ENCODE measurements around the gene HOXC10. TPM values are rescaled to one million over a fixed set of nuclear protein-coding genes. Genes with fewer than 3 reads are reported as not detected.

Gene HOXC10
- total RNA-seq, 1 donor from 2014 or later: not detected

- intact Hi-C loops (cut with micrococcal nuclease): loop anchor here (5.0 kb wide), 1 partner anchor 34 kb away; no protein-coding TSS in a partner anchor
Measured at GRCh38 chr12:54010972-54011664, 26.2 kb downstream of the HOXC10 start.

- intact Hi-C loops (cut with micrococcal nuclease): loop anchor here (5.0 kb wide), 1 partner anchor 35 kb away; no protein-coding TSS in a partner anchor
Measured at GRCh38 chr12:54011665-54012532, 27.0 kb downstream of the HOXC10 start.

GRCh38 chr12:54012631-54013409 lies 27.9 kb downstream of the HOXC10 start:
- intact Hi-C loops (cut with micrococcal nuclease): loop anchor here (5.0 kb wide), 1 partner anchor 36 kb away; no protein-coding TSS in a partner anchor

GRCh38 chr12:54014377-54015017 lies 29.6 kb downstream of the HOXC10 start:
- intact Hi-C loops (cut with micrococcal nuclease): loop anchor here (5.0 kb wide), 1 partner anchor 37 kb away; no protein-coding TSS in a partner anchor

- intact Hi-C loops (cut with micrococcal nuclease): no loop called here
Measured at GRCh38 chr12:54015018-54015931, 30.3 kb downstream of the HOXC10 start.

- intact Hi-C loops (cut with micrococcal nuclease): no loop called here
Measured at GRCh38 chr12:54016051-54016450, 31.1 kb downstream of the HOXC10 start.

GRCh38 chr12:54016478-54016964 lies 31.6 kb downstream of the HOXC10 start:
- intact Hi-C loops (cut with micrococcal nuclease): no loop called here

- intact Hi-C loops (cut with micrococcal nuclease): loop anchor here (1.0 kb wide), 2 partner anchors 10 to 174 kb away; no protein-coding TSS in a partner anchor
Measured at GRCh38 chr12:54017027-54017788, 32.3 kb downstream of the HOXC10 start.

- intact Hi-C loops (cut with micrococcal nuclease): loop anchor here (1.0 to 2.0 kb wide), 4 partner anchors 9 to 173 kb away; partner anchors contain the start of gene HOXC5
Measured at GRCh38 chr12:54017878-54018467, 33.0 kb downstream of the HOXC10 start.

GRCh38 chr12:54018468-54018984 lies 33.6 kb downstream of the HOXC10 start:
- intact Hi-C loops (cut with micrococcal nuclease): loop anchor here (1.0 to 2.0 kb wide), 2 partner anchors 12 to 14 kb away; partner anchors contain the start of gene HOXC5

- intact Hi-C loops (cut with micrococcal nuclease): loop anchor here (2.0 kb wide), 1 partner anchor 14 kb away; the partner anchor contains the start of gene HOXC5
Measured at GRCh38 chr12:54019091-54019811, 34.3 kb downstream of the HOXC10 start.

GRCh38 chr12:54019924-54020590 lies 35.1 kb downstream of the HOXC10 start:
- intact Hi-C loops (cut with micrococcal nuclease): loop anchor here (2.0 kb wide), 1 partner anchor 13 kb away; the partner anchor contains the start of gene HOXC5

- intact Hi-C loops (cut with micrococcal nuclease): no loop called here
Measured at GRCh38 chr12:54020591-54021405, 35.9 kb downstream of the HOXC10 start.

GRCh38 chr12:54021432-54022013 lies 36.6 kb downstream of the HOXC10 start:
- intact Hi-C loops (cut with micrococcal nuclease): no loop called here
